Astrocyte (in vitro differentiated cells and primary cell): Measurements from ENCODE around the gene BAZ1B. TPM values are rescaled to one million over a fixed set of nuclear protein-coding genes. Genes with fewer than 3 reads are reported as not detected.
A peak's percentile ranks its signal among the peaks of the same experiment; 100 is the strongest.

ENCODE experiments used
- DNase-seq: peaks from one replicate; pipeline ENCODE4 v3.0.0-alpha.2; 2010; ENCODE audit warnings: low read depth
- FAIRE-seq: peaks from 2 replicates; lab custom pipeline; 2011; peaks lifted over from hg19 to GRCh38; lab: Jason Lieb, UNC
- H2AFZ ChIP-seq: 2 replicates; pipeline ENCODE4 v1.6.0; 2012; ENCODE audit warnings: low read depth, low read length, inconsistent platforms
- H3K27ac ChIP-seq: 2 replicates; pipeline ENCODE4 v1.5.1; 2011; ENCODE audit warnings: low read depth, low read length, inconsistent platforms
- H3K27me3 ChIP-seq: 2 replicates; pipeline ENCODE4 v1.6.0; 2011; ENCODE audit warnings: low read length, inconsistent platforms; ENCODE audit not compliant: insufficient read depth
- H3K36me3 ChIP-seq: 2 replicates; pipeline ENCODE4 v1.5.1; 2011; ENCODE audit warnings: low read length, inconsistent platforms; ENCODE audit not compliant: insufficient read depth
- H3K4me1 ChIP-seq: 2 replicates; pipeline ENCODE4 v1.5.1; 2011; ENCODE audit warnings: low read length, inconsistent platforms; ENCODE audit not compliant: insufficient read depth
- H3K4me2 ChIP-seq: 2 replicates; pipeline ENCODE4 v1.6.0; 2012; ENCODE audit warnings: low read length, inconsistent platforms
- H3K4me3 ChIP-seq: 2 replicates; pipeline ENCODE4 v1.5.1; 2011; ENCODE audit warnings: low read depth, mild to moderate bottlenecking, low read length, inconsistent platforms; ENCODE audit not compliant: insufficient read depth
- H3K79me2 ChIP-seq: 2 replicates; pipeline ENCODE4 v1.6.0; 2012; ENCODE audit warnings: mild to moderate bottlenecking, low read length, inconsistent platforms; ENCODE audit not compliant: insufficient read depth
- H3K9ac ChIP-seq: 2 replicates; pipeline ENCODE4 v1.6.0; 2012; ENCODE audit warnings: mild to moderate bottlenecking, low read length, inconsistent platforms
- H3K9me3 ChIP-seq: 2 replicates; pipeline ENCODE4 v1.5.1; 2012; ENCODE audit warnings: low read depth, mild to moderate bottlenecking, low read length, inconsistent platforms; ENCODE audit not compliant: insufficient read depth
- H4K20me1 ChIP-seq: 2 replicates; pipeline ENCODE4 v1.6.0; 2012; ENCODE audit warnings: low read length, inconsistent platforms; ENCODE audit not compliant: insufficient read depth
- H3K27ac Mint-ChIP-seq: one replicate; pipeline ENCODE4 v1.8.0; 2021; ENCODE audit warnings: mild to moderate bottlenecking, mixed read lengths; ENCODE audit not compliant: unreplicated experiment
- H3K27me3 Mint-ChIP-seq: one replicate; pipeline ENCODE4 v1.8.0; 2021; ENCODE audit warnings: low read depth, mixed read lengths; ENCODE audit not compliant: unreplicated experiment
- H3K36me3 Mint-ChIP-seq: one replicate; pipeline ENCODE4 v1.8.0; 2021; ENCODE audit warnings: low read depth, mixed read lengths; ENCODE audit not compliant: unreplicated experiment
- H3K4me1 Mint-ChIP-seq: one replicate; pipeline ENCODE4 v1.8.0; 2021; ENCODE audit warnings: low read depth, mixed read lengths; ENCODE audit not compliant: unreplicated experiment
- H3K4me3 Mint-ChIP-seq: one replicate; pipeline ENCODE4 v1.8.0; 2021; ENCODE audit warnings: mild to moderate bottlenecking, moderate library complexity, mixed read lengths; ENCODE audit not compliant: unreplicated experiment
- H3K9me3 Mint-ChIP-seq: one replicate; pipeline ENCODE4 v1.8.0; 2021; ENCODE audit warnings: mild to moderate bottlenecking, mixed read lengths; ENCODE audit not compliant: unreplicated experiment
- CTCF ChIP-seq: IDR thresholded peaks from 2 replicates; pipeline ENCODE4 v1.5.1; 2011; ENCODE audit warnings: low read depth, mild to moderate bottlenecking, inconsistent platforms, low read length, moderate library complexity; ENCODE audit not compliant: insufficient read depth
- EZH2 ChIP-seq: IDR thresholded peaks from 2 replicates; pipeline ENCODE4 v1.6.1; 2012; ENCODE audit warnings: mild to moderate bottlenecking, low read length, inconsistent platforms; ENCODE audit not compliant: insufficient read depth
- total RNA-seq: library from RNA; stranded (reverse); gene quantifications from 2 replicates; pipeline ENCODE4 v1.2.1, GENCODE V29; 2021

The BAZ1B gene
- total RNA-seq, 1 donor from 2014 or later, result 62.5 TPM

DNA sequence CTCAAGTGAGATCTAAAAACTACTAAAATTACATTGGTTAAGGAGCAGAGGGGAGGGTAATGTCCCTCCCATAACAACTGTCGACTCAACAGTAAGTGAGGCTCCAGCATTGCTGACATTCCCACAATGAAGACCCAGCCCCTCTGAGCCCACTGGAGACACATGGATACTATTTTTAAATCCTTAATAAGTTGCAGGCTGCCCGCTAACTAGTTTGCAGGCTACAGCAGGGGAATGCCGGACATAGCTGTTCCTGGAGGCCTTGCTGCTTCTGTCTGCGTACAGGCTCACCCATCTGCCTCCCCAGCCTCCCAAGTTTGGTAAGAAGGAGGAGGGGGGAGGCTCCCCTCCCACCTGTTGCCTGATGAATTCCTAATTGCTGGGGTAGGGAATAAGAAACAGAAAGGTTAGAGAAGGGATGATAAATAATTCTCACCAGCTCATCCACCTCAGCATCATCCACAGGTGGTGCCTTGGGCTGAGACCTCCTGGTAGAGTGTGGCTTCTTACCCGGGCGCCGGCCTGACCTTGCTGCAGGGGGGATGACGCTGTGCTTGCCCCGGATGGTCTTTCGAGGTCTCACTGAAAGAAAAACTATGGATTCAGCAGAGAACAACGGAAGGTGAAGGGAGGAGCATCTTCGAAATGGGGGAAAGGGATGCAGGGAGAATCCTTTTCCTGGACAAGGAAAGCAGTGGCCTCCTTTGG lies 78.4 kb downstream of the BAZ1B start:
- H3K4me1 ChIP-seq, result no peaks in the 10 kb centered on the region
- H3K27ac ChIP-seq, result no peak overlapping the region
- no peak overlapping the region for H3K4me2 ChIP-seq
- Mint-ChIP-seq H3K27ac (no peak overlapping the region), H3K27me3 (no peaks in the 10 kb centered on the region), H3K4me3 (no peak overlapping the region), H3K36me3 (peaks cover 36% of the 10 kb centered on the region), H3K9me3 (no peaks in the 10 kb centered on the region), H3K4me1 (peaks cover 26% of the 10 kb centered on the region)
- H3K4me3 ChIP-seq, result no peak overlapping the region
- no peaks in the 10 kb centered on the region for H3K79me2 ChIP-seq
- H4K20me1 ChIP-seq, result peaks cover 33% of the 10 kb centered on the region
- no peak for TF ChIP-seq CTCF
- TF ChIP-seq EZH2, result no peak
- peaks cover 65% of the 10 kb centered on the region for H3K36me3 ChIP-seq
- H3K9ac ChIP-seq, result no peak overlapping the region
- DNase-seq, result no peak
- no peaks in the 10 kb centered on the region for H3K9me3 ChIP-seq
- H3K27me3 ChIP-seq, result no peaks in the 10 kb centered on the region
- H2AFZ ChIP-seq, result no peak overlapping the region
- FAIRE-seq, result no peak

DNA sequence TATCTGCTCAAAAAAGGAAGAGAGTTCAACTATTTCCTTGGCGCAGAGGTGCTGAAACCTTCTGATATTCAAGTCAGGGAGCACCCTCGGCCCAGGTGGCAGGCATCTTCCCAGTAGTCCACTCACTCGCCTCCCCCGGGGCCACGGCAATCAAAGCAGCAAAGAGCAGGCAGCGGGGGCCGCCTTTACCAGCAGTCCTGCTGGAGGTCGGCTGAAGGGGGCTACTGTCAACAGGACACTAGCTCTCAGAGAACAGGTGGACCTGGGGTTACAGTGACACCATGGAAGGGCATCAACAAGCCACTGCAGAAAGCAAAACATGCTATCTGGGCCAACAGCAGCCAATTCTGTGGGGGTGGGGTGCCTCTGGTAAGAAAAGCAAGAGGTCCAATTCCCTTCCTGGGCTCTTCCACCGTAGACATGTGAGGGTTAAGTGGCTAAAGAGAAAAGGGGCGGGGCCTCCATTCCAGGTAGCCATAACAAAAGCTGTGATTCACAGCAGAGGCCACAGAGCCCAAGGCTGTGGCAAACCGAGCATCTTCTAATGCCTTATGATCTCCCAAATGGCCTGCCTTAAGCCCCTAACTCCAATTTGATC lies 79.1 kb downstream of the BAZ1B start:
- H3K4me2 ChIP-seq, result no peak overlapping the region
- no peaks in the 10 kb centered on the region for H3K9me3 Mint-ChIP-seq
- H3K27ac Mint-ChIP-seq, result peak overlapping the region; percentile 47
- H3K4me3 Mint-ChIP-seq, result no peak overlapping the region
- TF ChIP-seq EZH2 (no peak), CTCF (no peak)
- H4K20me1 ChIP-seq, result peaks cover 26% of the 10 kb centered on the region
- H3K4me1 ChIP-seq, result no peaks in the 10 kb centered on the region
- H3K27me3 ChIP-seq, result no peaks in the 10 kb centered on the region
- no peaks in the 10 kb centered on the region for H3K27me3 Mint-ChIP-seq
- peaks cover 59% of the 10 kb centered on the region for H3K36me3 ChIP-seq
- peaks cover 26% of the 10 kb centered on the region for H3K4me1 Mint-ChIP-seq
- FAIRE-seq (no peak), DNase-seq (no peak)
- H3K27ac ChIP-seq, result no peak overlapping the region
- H3K79me2 ChIP-seq, result no peaks in the 10 kb centered on the region
- H3K4me3 ChIP-seq, result no peak overlapping the region
- H3K36me3 Mint-ChIP-seq, result peaks cover 35% of the 10 kb centered on the region
- no peak overlapping the region for H3K9ac ChIP-seq
- H3K9me3 ChIP-seq, result no peaks in the 10 kb centered on the region
- H2AFZ ChIP-seq, result no peak overlapping the region
